Thyroid gland (tissue), 4 donors: ENCODE measurements around the gene AHR. TPM values are rescaled to one million over a fixed set of nuclear protein-coding genes. Genes with fewer than 3 reads are reported as not detected.
"Not testable (repeated sequence)": the region's sequence is repeated elsewhere in the genome, so short reads cannot be mapped to it uniquely, and the experiment has no call there.

Experiments
- DNase-seq, 2 donors: peaks; one replicate each; pipeline ENCODE4 v3.0.0-alpha.2; 2019
- H3K27ac ChIP-seq, 3 donors: fragments of 200-600 bp; sonication (generic); 1 replicate in 2 of 3; 2 replicates in 1 of 3; pipeline ENCODE4 v1.5.1; 2016 to 2019; ENCODE audit warnings: mild to moderate bottlenecking in 1 of 3, moderate library complexity in 1 of 3
- H3K27me3 ChIP-seq: fragments of 200-600 bp; sonication (generic); one replicate; pipeline ENCODE4 v1.5.1; 2019
- H3K36me3 ChIP-seq, 2 donors: fragments of 200-600 bp; sonication (generic); one replicate each; pipeline ENCODE4 v1.5.1; 2016 to 2019
- H3K4me1 ChIP-seq, 2 donors: fragments of 200-600 bp; sonication (generic); one replicate each; pipeline ENCODE4 v1.5.1; 2017 to 2019
- H3K4me3 ChIP-seq, 3 donors: fragments of 200-600 bp; sonication (generic); replicated peaks in 1 of 3; 1 replicate in 2 of 3; 2 replicates in 1 of 3; pipeline ENCODE4 v1.5.1; 2016; ENCODE audit warnings: mild to moderate bottlenecking in 1 of 3
- H3K9me3 ChIP-seq: fragments of 200-600 bp; sonication (generic); one replicate; pipeline ENCODE4 v1.5.1; 2017
- CTCF ChIP-seq, 6 experiments: fragments of 200-600 bp in 3 of 6; fragments of 450-650 bp in 3 of 6; sonication (generic) in 3 of 6; IDR thresholded peaks; one replicate each; pipeline ENCODE4 v1.5.1; 2016 to 2019; ENCODE audit warnings: antibody characterized with exemption in 6 of 6, mild to moderate bottlenecking in 2 of 6, inconsistent platforms in 1 of 6, moderate library complexity in 1 of 6
- POLR2A ChIP-seq, 2 donors: fragments of 450-650 bp; IDR thresholded peaks; one replicate each; pipeline ENCODE4 v1.6.1; 2017; ENCODE audit warnings: antibody characterized with exemption in 2 of 2, mild to moderate bottlenecking in 2 of 2, moderate library complexity in 1 of 2
- WGBS, 2 donors: methylation state at CpG; one replicate each; pipeline ENCODE4 v1.1.5; 2017; 5-methylcytosine and 5-hydroxymethylcytosine counted together
- intact Hi-C: fragments of 100-400 bp; cut with DNase I; formaldehyde crosslinking; loops from one replicate; pipeline ENCODE4 v1.15.1; 2023
- total RNA-seq, 4 donors: library from RNA; depleted of rRNA; stranded (reverse); fragments of >200 nt; gene quantifications; one replicate each; pipeline ENCODE4 v1.2.3, GENCODE V29; 2016

The AHR gene
- total RNA-seq, 4 donors from 2014 or later, result 68.3 to 127 (median 84.7) TPM

GRCh38 chr7:17342756-17343155 lies 44.3 kb downstream of the AHR start:
- Histone ChIP-seq H3K4me1 (peaks cover 0 to 19% of the 10 kb centered on the region in 2 donors), H3K27ac (no peak overlapping the region), H3K27me3 (no peaks in the 10 kb centered on the region), H3K9me3 (no peaks in the 10 kb centered on the region), H3K4me3 (no peak overlapping the region), H3K36me3 (peaks cover 14 to 25% of the 10 kb centered on the region in 2 donors)
- no peak for DNase-seq
- TF ChIP-seq CTCF (IDR thresholded peaks at IDR 0.05), result no peak
- TF ChIP-seq POLR2A (IDR thresholded peaks at IDR 0.05), result no peak
- WGBS, 2 donors, result 66 to 76% methylated on average over 2 of the region's 2 CpGs
- intact Hi-C loops, result no loop called here

- Histone ChIP-seq H3K9me3 (no peaks in the 10 kb centered on the region), H3K27me3 (no peaks in the 10 kb centered on the region), H3K4me1 (peaks cover 0 to 7% of the 10 kb centered on the region in 2 donors), H3K4me3 (no peak overlapping the region), H3K36me3 (peaks cover 0 to 7% of the 10 kb centered on the region in 2 donors), H3K27ac (no peak overlapping the region)
- intact Hi-C loops, result no loop called here
- no peak for DNase-seq
- no peak for TF ChIP-seq CTCF (IDR thresholded peaks at IDR 0.05)
- no peak for TF ChIP-seq POLR2A (IDR thresholded peaks at IDR 0.05)
These were observed 48.9 kb downstream of the AHR start for GRCh38 chr7:17347401-17347800.

- H3K9me3 ChIP-seq, H3K27ac ChIP-seq, H3K27me3 ChIP-seq, H3K4me1 ChIP-seq, H3K4me3 ChIP-seq, DNase-seq, intact Hi-C loops, H3K36me3 ChIP-seq: not testable (repeated sequence)
- 100% methylated on average over 1 of the region's 1 CpG for WGBS, 2 donors
These were observed 50.5 kb downstream of the AHR start for GRCh38 chr7:17348932-17349331.

- WGBS, 2 donors, result 98% methylated on average over 3 of the region's 3 CpGs
- DNase-seq, intact Hi-C loops, H3K27ac ChIP-seq, H3K27me3 ChIP-seq, H3K9me3 ChIP-seq, H3K36me3 ChIP-seq, H3K4me1 ChIP-seq, H3K4me3 ChIP-seq: not testable (repeated sequence)
These were observed 51.9 kb downstream of the AHR start for GRCh38 chr7:17350321-17350720.

GRCh38 chr7:17353650-17354419 lies 55.4 kb downstream of the AHR start:
- H3K36me3 ChIP-seq, DNase-seq, H3K4me3 ChIP-seq, intact Hi-C loops, H3K27ac ChIP-seq, H3K9me3 ChIP-seq, H3K27me3 ChIP-seq, H3K4me1 ChIP-seq: not testable (repeated sequence)
- 80 to 84% methylated on average over 5 to 6 of the region's 6 CpGs for whole genome bisulfite sequencing, 2 donors

- no peaks in the 10 kb centered on the region for H3K36me3 ChIP-seq
- H3K27me3 ChIP-seq, result no peaks in the 10 kb centered on the region
- WGBS, 2 donors, result 95 to 99% methylated on average over 6 of the region's 6 CpGs
- intact Hi-C loops, result no loop called here
- no peak for TF ChIP-seq CTCF (IDR thresholded peaks at IDR 0.05)
- no peak for TF ChIP-seq POLR2A (IDR thresholded peaks at IDR 0.05)
- DNase-seq, result no peak
- no peaks in the 10 kb centered on the region for H3K4me1 ChIP-seq
- H3K9me3 ChIP-seq, result no peaks in the 10 kb centered on the region
- no peak overlapping the region for H3K4me3 ChIP-seq
- H3K27ac ChIP-seq, result no peak overlapping the region
These were observed 56.0 kb downstream of the AHR start for GRCh38 chr7:17354473-17354872.
